Measurements from ENCODE around the gene ARHGEF2. TPM values are rescaled to one million over a fixed set of nuclear protein-coding genes. Genes with fewer than 3 reads are reported as not detected.

Gene ARHGEF2
- total and polyA plus RNA-seq, 2 donors (not counting 3 experiments of a cell fraction or from before 2014, with no cell fraction given) = 59.2 to 118 TPM

- intact Hi-C loops (cut with micrococcal nuclease) = no loop called here
- DNase-seq (ENCODE audit: low read depth, low spot score) = no peak
- no peaks in the 10 kb centered on the region for H3K36me3 ChIP-seq (ENCODE audit: control insufficient read depth in 2 of 2, extremely low read depth in 1 of 2, insufficient read depth in 2 of 2, low read length in 2 of 2)
- no peaks in the 10 kb centered on the region for H3K27me3 ChIP-seq (ENCODE audit: control insufficient read depth in 2 of 2, insufficient read depth in 2 of 2, low read length in 2 of 2)
- H3K4me1 ChIP-seq (ENCODE audit: control insufficient read depth, extremely low read depth, insufficient read depth, low read length) = no peaks in the 10 kb centered on the region
- ChIA-PET CTCF (interaction anchor here (4.4 kb wide), 1 partner anchor 10 kb away, joined by 22 read pairs; no protein-coding TSS in a partner anchor), POLR2A (no interaction called here)
- no peak for FAIRE-seq
- no TSS peak for BruUV-seq (replicated peaks)
- no peak overlapping the region for H3K4me3 ChIP-seq (replicated peaks in 1 of 3; ENCODE audit: insufficient read depth in 1 of 3, low read depth in 1 of 3, low read length in 3 of 3)
- H3K9me3 ChIP-seq (replicated peaks; ENCODE audit: control insufficient read depth, insufficient read depth, low read length) = no peaks in the 10 kb centered on the region
- no peak overlapping the region for H3K9ac ChIP-seq (replicated peaks; ENCODE audit: extremely low read depth, insufficient read depth, low read length)
- no peak overlapping the region for H3K27ac ChIP-seq (ENCODE audit: insufficient read depth, low read depth, low read length)
- dilution Hi-C loops (cut with MboI; ENCODE audit: extremely low pct_ligation_motif_present, low sequenced_read_pairs) = no loop called here
- no peaks in the 10 kb centered on the region for H3K9me1 ChIP-seq (replicated peaks; ENCODE audit: control insufficient read depth, extremely low read depth, insufficient read depth, low read length)
- H4K20me1 ChIP-seq (replicated peaks; ENCODE audit: control insufficient read depth, extremely low read depth, insufficient read depth, low read length) = no peaks in the 10 kb centered on the region
- no peak overlapping the region for H2AFZ ChIP-seq (ENCODE audit: low read depth, low read length)
- no peaks in the 10 kb centered on the region for H3K79me2 ChIP-seq (ENCODE audit: control insufficient read depth, insufficient read depth, low read length)
- no peak overlapping the region for H3K4me2 ChIP-seq (ENCODE audit: insufficient read depth, low read length)
- no peak for TF ChIP-seq EZH2 (IDR thresholded peaks at IDR 0.05; ENCODE audit: borderline replicate concordance, low read depth, low read length, severe bottlenecking)
- no peak for TF ChIP-seq MAX (IDR thresholded peaks at IDR 0.05; ENCODE audit: insufficient read depth, insufficient read length)
- TF ChIP-seq POLR2AphosphoS5 (IDR thresholded peaks at IDR 0.05; ENCODE audit: insufficient read depth, low read depth, low read length) = no peak
- no peak for TF ChIP-seq JUN (IDR thresholded peaks at IDR 0.05; ENCODE audit: borderline replicate concordance, insufficient read depth, insufficient read length, low read depth)
- no peak for TF ChIP-seq FOS (IDR thresholded peaks at IDR 0.05; ENCODE audit: borderline replicate concordance, insufficient read depth, low read length)
- TF ChIP-seq CTCF (IDR thresholded peaks at IDR 0.05; ENCODE audit: extremely low read depth in 1 of 2, insufficient read depth in 1 of 2, low read depth in 1 of 2, low read length in 2 of 2) = no peak
Observed at GRCh38 chr1:155999964-156000363, 21.6 kb upstream of the ARHGEF2 start.

All from endothelial cell of umbilical vein (primary cell).